Suprapubic skin (tissue), 4 donors: Measurements from ENCODE around the gene APRT. TPM values are rescaled to one million over a fixed set of nuclear protein-coding genes. Genes with fewer than 3 reads are reported as not detected.

Source experiments
- DNase-seq, 2 donors: peaks; one replicate each; pipeline ENCODE4 v3.0.0-alpha.2; 2019; ENCODE audit warnings: low spot score in 2 of 2
- H3K27ac ChIP-seq: fragments of 200-600 bp; sonication (generic); one replicate; pipeline ENCODE4 v1.5.1; 2019
- H3K27me3 ChIP-seq: fragments of 200-600 bp; sonication (generic); one replicate; pipeline ENCODE4 v1.5.1; 2019
- H3K36me3 ChIP-seq: fragments of 200-600 bp; sonication (generic); one replicate; pipeline ENCODE4 v1.5.1; 2019
- H3K4me1 ChIP-seq: fragments of 200-600 bp; sonication (generic); one replicate; pipeline ENCODE4 v1.5.1; 2019
- H3K4me3 ChIP-seq: fragments of 200-600 bp; sonication (generic); one replicate; pipeline ENCODE4 v1.5.1; 2019; ENCODE audit warnings: mild to moderate bottlenecking
- H3K9me3 ChIP-seq: fragments of 200-600 bp; sonication (generic); one replicate; pipeline ENCODE4 v1.5.1; 2019
- CTCF ChIP-seq, 2 donors: fragments of 200-600 bp in 1 of 2; fragments of 450-650 bp in 1 of 2; sonication (generic) in 1 of 2; IDR thresholded peaks; one replicate each; pipeline ENCODE4 v1.5.1; 2016 to 2019; ENCODE audit warnings: antibody characterized with exemption in 2 of 2, mild to moderate bottlenecking in 1 of 2, moderate library complexity in 1 of 2
- EP300 ChIP-seq: sonication (generic); formaldehyde crosslinking; IDR thresholded peaks from one replicate; pipeline ENCODE4 v1.6.1; 2017; ENCODE audit warnings: antibody characterized with exemption
- POLR2A ChIP-seq, 2 donors: fragments of 450-650 bp; IDR thresholded peaks; one replicate each; pipeline ENCODE4 v1.6.1; 2017; ENCODE audit warnings: antibody characterized with exemption in 2 of 2, mild to moderate bottlenecking in 2 of 2, moderate library complexity in 2 of 2
- POLR2AphosphoS5 ChIP-seq, 3 donors: sonication (generic); formaldehyde crosslinking; IDR thresholded peaks; one replicate each; pipeline ENCODE4 v1.6.1; 2017; ENCODE audit warnings: antibody characterized with exemption in 3 of 3
- WGBS: methylation state at CpG from one replicate; pipeline ENCODE4 v1.1.5; 2018; 5-methylcytosine and 5-hydroxymethylcytosine counted together
- total RNA-seq, 4 donors: library from RNA; depleted of rRNA; stranded (reverse); fragments of >200 nt; gene quantifications; one replicate each; pipeline ENCODE4 v1.1.0, GENCODE V29; 2016

Gene APRT
- total RNA-seq, 4 donors from 2014 or later: 122 to 382 (median 250) TPM

- no peak for DNase-seq
- H3K4me1 ChIP-seq: peaks cover 68% of the 10 kb centered on the region
Measured at GRCh38 chr16:88783391-88784073, 28.2 kb downstream of the APRT start.

GRCh38 chr16:88782454-88783390 is 29.0 kb downstream of the APRT start:
- WGBS: 22% methylated on average over 5 of the region's 16 CpGs
- H3K4me1 ChIP-seq: peaks cover 73% of the 10 kb centered on the region

More at GRCh38 chr16:88783391-88784073, 28.2 kb downstream of the APRT start:
- Histone ChIP-seq H3K9me3 (no peaks in the 10 kb centered on the region), H3K4me3 (peak overlapping the region; percentile 88), H3K27me3 (no peaks in the 10 kb centered on the region), H3K27ac (peak overlapping the region; percentile 97), H3K36me3 (no peaks in the 10 kb centered on the region)
- TF ChIP-seq POLR2A (IDR thresholded peaks at IDR 0.05) (no peak), EP300 (no peak), CTCF (IDR thresholded peaks at IDR 0.05) (no peak), POLR2AphosphoS5 (IDR thresholded peaks at IDR 0.05) (no peak)
- 18% methylated on average over 9 of the region's 27 CpGs for WGBS

GRCh38 chr16:88781140-88782077 is 30.3 kb downstream of the APRT start:
- TF ChIP-seq CTCF (IDR thresholded peaks at IDR 0.05) (no peak), POLR2AphosphoS5 (IDR thresholded peaks at IDR 0.05) (no peak)
- DNase-seq: no peak
- Histone ChIP-seq H3K27me3 (no peaks in the 10 kb centered on the region), H3K4me3 (no peak overlapping the region), H3K27ac (peak overlapping the region; percentile 97), H3K4me1 (peaks cover 84% of the 10 kb centered on the region), H3K9me3 (no peaks in the 10 kb centered on the region), H3K36me3 (peaks cover 2% of the 10 kb centered on the region)
- WGBS: 61% methylated on average over 10 of the region's 28 CpGs

More at GRCh38 chr16:88782454-88783390, 29.0 kb downstream of the APRT start:
- no peak for DNase-seq
- Histone ChIP-seq H3K4me3 (peak overlapping the region; percentile 88), H3K27ac (peak overlapping the region; percentile 97), H3K27me3 (no peaks in the 10 kb centered on the region), H3K36me3 (no peaks in the 10 kb centered on the region), H3K9me3 (no peaks in the 10 kb centered on the region)
- no peak for TF ChIP-seq EP300

GRCh38 chr16:88780142-88781062 is 31.3 kb downstream of the APRT start:
- no peak overlapping the region for H3K27ac ChIP-seq
- TF ChIP-seq CTCF (IDR thresholded peaks at IDR 0.05): no peak
- no peak for TF ChIP-seq POLR2A (IDR thresholded peaks at IDR 0.05)
- TF ChIP-seq EP300: no peak
- TF ChIP-seq POLR2AphosphoS5 (IDR thresholded peaks at IDR 0.05): no peak
- peaks cover 82% of the 10 kb centered on the region for H3K4me1 ChIP-seq
- 74% methylated on average over 12 of the region's 13 CpGs for WGBS
- DNase-seq: no peak
- H3K36me3 ChIP-seq: peaks cover 3% of the 10 kb centered on the region
- no peaks in the 10 kb centered on the region for H3K27me3 ChIP-seq
- H3K4me3 ChIP-seq: no peak overlapping the region
- H3K9me3 ChIP-seq: no peaks in the 10 kb centered on the region
